Transverse colon (tissue), 4 donors: ENCODE measurements around the gene EFNA5. TPM values are rescaled to one million over a fixed set of nuclear protein-coding genes. Genes with fewer than 3 reads are reported as not detected.

Source experiments
- DNase-seq: peaks from one replicate; pipeline ENCODE4 v3.0.0-alpha.2; 2019
- H3K27ac ChIP-seq, 4 donors: fragments of 200-600 bp; sonication (generic); 2 replicates each; pipeline ENCODE4 v1.5.1; 2016 to 2018; ENCODE audit warnings: inconsistent platforms in 4 of 4
- H3K27me3 ChIP-seq: fragments of 200-600 bp; sonication (generic); 2 replicates; pipeline ENCODE4 v1.5.1; 2017; ENCODE audit warnings: inconsistent platforms
- H3K36me3 ChIP-seq, 4 donors: fragments of 200-600 bp; sonication (generic); 2 replicates each; pipeline ENCODE4 v1.5.1; 2017 to 2019; ENCODE audit warnings: inconsistent platforms in 4 of 4
- H3K4me1 ChIP-seq, 4 donors: fragments of 200-600 bp; sonication (generic); 2 replicates each; pipeline ENCODE4 v1.5.1; 2017 to 2020; ENCODE audit warnings: inconsistent platforms in 4 of 4
- H3K4me3 ChIP-seq, 4 donors: fragments of 200-600 bp; sonication (generic); 1 replicate in 1 of 4; 2 replicates in 3 of 4; pipeline versions ENCODE4 v1.5.1 to v1.6.1; 2017 to 2019; ENCODE audit warnings: inconsistent platforms in 4 of 4
- H3K9me3 ChIP-seq, 2 donors: fragments of 200-600 bp; sonication (generic); 2 replicates each; pipeline ENCODE4 v1.5.1; 2017 to 2019; ENCODE audit warnings: inconsistent platforms in 2 of 2
- CTCF ChIP-seq, 5 experiments: fragments of 200-600 bp in 3 of 5; fragments of 450-650 bp in 2 of 5; sonication (generic) in 3 of 5; IDR thresholded peaks; 1 replicate in 2 of 5; 2 replicates in 3 of 5; pipeline ENCODE4 v1.5.1; 2016 to 2017; ENCODE audit warnings: antibody characterized with exemption in 5 of 5, inconsistent platforms in 3 of 5, mild to moderate bottlenecking in 2 of 5, moderate library complexity in 1 of 5
- EP300 ChIP-seq: sonication (generic); formaldehyde crosslinking; IDR thresholded peaks from one replicate; pipeline ENCODE4 v1.6.1; 2017; ENCODE audit warnings: antibody characterized with exemption, low read depth
- POLR2A ChIP-seq: fragments of 450-650 bp; IDR thresholded peaks from one replicate; pipeline ENCODE4 v1.6.1; 2016; ENCODE audit warnings: antibody characterized with exemption, mild to moderate bottlenecking, moderate library complexity
- POLR2AphosphoS5 ChIP-seq, 3 donors: sonication (generic); formaldehyde crosslinking; IDR thresholded peaks; one replicate each; pipeline ENCODE4 v1.6.1; 2016; ENCODE audit warnings: antibody characterized with exemption in 3 of 3
- WGBS, 2 donors: methylation state at CpG; one replicate each; pipeline ENCODE4 v1.1.5; 2018; ENCODE audit warnings: low coverage in 1 of 2; 5-methylcytosine and 5-hydroxymethylcytosine counted together
- in situ Hi-C, 4 donors: fragments of 200-750 bp; cut with MboI; loops; one replicate each; pipeline versions ENCODE4 v1.15.0 to v1.15.1; 2017; ENCODE audit warnings: low sequenced_read_pairs in 3 of 4, low pct_ligation_motif_present in 1 of 4, low pct_unique_long_range_greater_than_20kb in 1 of 4
- intact Hi-C: fragments of 100-400 bp; cut with DNase I; formaldehyde crosslinking; loops from one replicate; pipeline ENCODE4 v1.15.1; 2023; ENCODE audit warnings: low total_unique reads
- total RNA-seq, 4 donors: library from RNA; depleted of rRNA; stranded (reverse); fragments of >200 nt; gene quantifications; one replicate each; pipeline ENCODE4 v1.1.0, GENCODE V29; 2016

The EFNA5 gene
- total RNA-seq, 4 donors from 2014 or later, result 1.5 to 18.2 (median 12.1) TPM

- Histone ChIP-seq H3K27ac (no peak overlapping the region), H3K36me3 (no peaks in the 10 kb centered on the region), H3K9me3 (no peaks in the 10 kb centered on the region), H3K27me3 (no peaks in the 10 kb centered on the region), H3K4me3 (no peak overlapping the region), H3K4me1 (no peaks in the 10 kb centered on the region)
- in situ Hi-C loops (loop anchor here in 1 of 4 donors (25.0 kb wide), 1 partner anchor 662 kb away; no protein-coding TSS in a partner anchor), intact Hi-C loops (no loop called here)
- 94 to 100% methylated on average over 1 of the region's 1 CpG for WGBS, 2 donors
- DNase-seq, result no peak
- TF ChIP-seq POLR2AphosphoS5 (IDR thresholded peaks at IDR 0.05), result no peak
- TF ChIP-seq CTCF (IDR thresholded peaks at IDR 0.05), result no peak
- no peak for TF ChIP-seq POLR2A
- TF ChIP-seq EP300, result no peak
These were observed 46.5 kb downstream of the EFNA5 start for GRCh38 chr5:107624235-107624634.

GRCh38 chr5:107621089-107621488 lies 49.6 kb downstream of the EFNA5 start:
- no peak for DNase-seq
- no peak for TF ChIP-seq POLR2A
- no peak for TF ChIP-seq EP300
- TF ChIP-seq CTCF (IDR thresholded peaks at IDR 0.05), result no peak
- no peak for TF ChIP-seq POLR2AphosphoS5 (IDR thresholded peaks at IDR 0.05)
- intact Hi-C loops (no loop called here), in situ Hi-C loops (loop anchor here in 1 of 4 donors (25.0 kb wide), 1 partner anchor 659 kb away; no protein-coding TSS in a partner anchor)
- Histone ChIP-seq H3K4me1 (peaks cover 0 to 4% (median 0%) of the 10 kb centered on the region in 4 donors), H3K4me3 (no peak overlapping the region), H3K27me3 (no peaks in the 10 kb centered on the region), H3K27ac (no peak overlapping the region), H3K36me3 (no peaks in the 10 kb centered on the region), H3K9me3 (no peaks in the 10 kb centered on the region)
- 88 to 92% methylated on average over 1 of the region's 1 CpG for WGBS, 2 donors

- Histone ChIP-seq H3K27ac (no peak overlapping the region), H3K4me1 (peaks cover 0 to 8% (median 0%) of the 10 kb centered on the region in 4 donors), H3K27me3 (no peaks in the 10 kb centered on the region), H3K36me3 (no peaks in the 10 kb centered on the region), H3K9me3 (no peaks in the 10 kb centered on the region), H3K4me3 (no peak overlapping the region)
- 81 to 86% methylated on average over 2 of the region's 2 CpGs for WGBS, 2 donors
- in situ Hi-C loops, result loop anchor here in 1 of 4 donors (25.0 kb wide), 1 partner anchor 657 kb away; no protein-coding TSS in a partner anchor
- TF ChIP-seq POLR2AphosphoS5 (IDR thresholded peaks at IDR 0.05) (no peak), CTCF (IDR thresholded peaks at IDR 0.05) (no peak), EP300 (no peak), POLR2A (no peak)
- intact Hi-C loops, result no loop called here
- DNase-seq, result no peak
These were observed 51.0 kb downstream of the EFNA5 start for GRCh38 chr5:107619781-107620180.

GRCh38 chr5:107618242-107618641 lies 52.5 kb downstream of the EFNA5 start:
- intact Hi-C loops, result no loop called here
- DNase-seq, result no peak
- Histone ChIP-seq H3K36me3 (no peaks in the 10 kb centered on the region), H3K27ac (no peak overlapping the region), H3K4me1 (peaks cover 0 to 8% (median 0%) of the 10 kb centered on the region in 4 donors), H3K27me3 (no peaks in the 10 kb centered on the region), H3K4me3 (no peak overlapping the region), H3K9me3 (no peaks in the 10 kb centered on the region)
- WGBS, 2 donors, result 74 to 83% methylated on average over 3 of the region's 3 CpGs
- no peak for TF ChIP-seq POLR2AphosphoS5 (IDR thresholded peaks at IDR 0.05)
- no peak for TF ChIP-seq POLR2A
- no peak for TF ChIP-seq EP300
- no peak for TF ChIP-seq CTCF (IDR thresholded peaks at IDR 0.05)
- in situ Hi-C loops, result loop anchor here in 1 of 4 donors (25.0 kb wide), 1 partner anchor 656 kb away; no protein-coding TSS in a partner anchor
